Measurements from ENCODE around the gene TUBB. TPM values are rescaled to one million over a fixed set of nuclear protein-coding genes. Genes with fewer than 3 reads are reported as not detected.

The TUBB gene
- total RNA-seq, 2 experiments from 2014 or later, result 1,549 to 1,571 TPM

Other genes with a start within 250 kb of the TUBB start
- gene HLA-E, start 230.8 kb upstream of the TUBB start, total RNA-seq, result 100 to 1,000 TPM; 349 to 357 TPM
- 100 to 1,000 TPM; 112 to 119 TPM for gene GNL1, start 163.9 kb upstream of the TUBB start, total RNA-seq
- gene PRR3, start 163.1 kb upstream of the TUBB start, total RNA-seq, result 10 to 100 TPM; 28.5 to 30.5 TPM
- 100 to 1,000 TPM; 128 to 132 TPM for gene ABCF1, start 148.9 kb upstream of the TUBB start, total RNA-seq
- 10 to 100 TPM; 92.9 to 98.7 TPM for gene PPP1R10, start 103.1 kb upstream of the TUBB start, total RNA-seq
- 100 to 1,000 TPM; 105 to 106 TPM for gene MRPS18B, start 102.5 kb upstream of the TUBB start, total RNA-seq
- 1 to 10 TPM; 9.7 to 9.8 TPM for gene ATAT1, start 93.5 kb upstream of the TUBB start, total RNA-seq
- gene C6orf136, start 73.2 kb upstream of the TUBB start, total RNA-seq, result 10 to 100 TPM; 28.1 to 32.4 TPM
- gene DHX16, start 47.3 kb upstream of the TUBB start, total RNA-seq, result 10 to 100 TPM; 44.0 to 46.8 TPM
- 100 to 1,000 TPM; 146 to 149 TPM for gene PPP1R18, start 33.7 kb upstream of the TUBB start, total RNA-seq
- gene NRM, start 29.4 kb upstream of the TUBB start, total RNA-seq, result 10 to 100 TPM; 26.9 to 27.1 TPM
- gene MDC1, start 3.1 kb upstream of the TUBB start, total RNA-seq, result 10 to 100 TPM; 66.4 to 70.2 TPM
- 100 to 1,000 TPM; 178 to 186 TPM for gene FLOT1, start 22.3 kb downstream of the TUBB start, total RNA-seq
- 100 to 1,000 TPM; 312 to 322 TPM for gene IER3, start 24.2 kb downstream of the TUBB start, total RNA-seq
- 1 to 10 TPM; 8.6 to 8.7 TPM for gene DDR1, start 164.2 kb downstream of the TUBB start, total RNA-seq
- gene GTF2H4, start 187.9 kb downstream of the TUBB start, total RNA-seq, result 10 to 100 TPM; 47.0 to 51.3 TPM
- gene VARS2, start 193.9 kb downstream of the TUBB start, total RNA-seq, result 10 to 100 TPM; 80.1 to 88.6 TPM
- not detected for gene SFTA2, start 211.8 kb downstream of the TUBB start, total RNA-seq
- gene MUCL3, start 220.6 kb downstream of the TUBB start, total RNA-seq, result not detected

Measured in activated CD8-positive, alpha-beta memory T cell treated with anti-CD3 and anti-CD28 coated beads for 36 hours (primary cell).